Dermis blood vessel endothelial cell (primary cell): ENCODE data around the gene SNX6. TPM values are rescaled to one million over a fixed set of nuclear protein-coding genes. Genes with fewer than 3 reads are reported as not detected.
"Not testable (repeated sequence)": the region's sequence is repeated elsewhere in the genome, so short reads cannot be mapped to it uniquely, and the experiment has no call there.

Experiments
- DNase-seq: peaks from one replicate; pipeline ENCODE4 v3.0.0; 2010
- total RNA-seq: library from RNA; depleted of rRNA; stranded (reverse); fragments of >200 nt; gene quantifications from 2 replicates; pipeline ENCODE4 v1.2.3, GENCODE V29; 2014

Gene SNX6
- total RNA-seq, 1 donor from 2014 or later = 178 TPM

GRCh38 chr14:34562037-34562775 is 67.7 kb downstream of the SNX6 start:
- DNase-seq = not testable (repeated sequence)

GRCh38 chr14:34556498-34556829 is 73.5 kb downstream of the SNX6 start:
- not testable (repeated sequence) for DNase-seq

- DNase-seq = not testable (repeated sequence)
These were observed 74.1 kb downstream of the SNX6 start for GRCh38 chr14:34555583-34556497.

- no peak for DNase-seq
These were observed 75.3 kb downstream of the SNX6 start for GRCh38 chr14:34554540-34555250.

- DNase-seq = not testable (repeated sequence)
These were observed 80.5 kb downstream of the SNX6 start for GRCh38 chr14:34549276-34549966.

GRCh38 chr14:34548472-34548981 is 81.4 kb downstream of the SNX6 start:
- DNase-seq = no peak

GRCh38 chr14:34547136-34547520 is 82.8 kb downstream of the SNX6 start:
- DNase-seq = not testable (repeated sequence)

- DNase-seq = not testable (repeated sequence)
These were observed 83.4 kb downstream of the SNX6 start for GRCh38 chr14:34546272-34547135.

- not testable (repeated sequence) for DNase-seq
These were observed 89.5 kb downstream of the SNX6 start for GRCh38 chr14:34540181-34541059.

- DNase-seq = peak; percentile 98
These were observed 90.4 kb downstream of the SNX6 start, which contains the start of gene EAPP for GRCh38 chr14:34539407-34540180. Gene EAPP, minus strand, starts transcription at chr14:34539701. Its CDS starts 73 bp downstream, at chr14:34539628.

GRCh38 chr14:34538871-34539406 is 91.0 kb downstream of the SNX6 start:
- no peak for DNase-seq

GRCh38 chr14:34538096-34538495 is 91.9 kb downstream of the SNX6 start:
- DNase-seq = not testable (repeated sequence)

GRCh38 chr14:34537677-34538009 is 92.3 kb downstream of the SNX6 start:
- no peak for DNase-seq

GRCh38 chr14:34536951-34537676 is 92.8 kb downstream of the SNX6 start:
- no peak for DNase-seq

GRCh38 chr14:34527591-34527990 is 102.4 kb downstream of the SNX6 start:
- no peak for DNase-seq

GRCh38 chr14:34524216-34524615 is 105.7 kb downstream of the SNX6 start:
- DNase-seq = not testable (repeated sequence)

- peak; percentile 28 for DNase-seq
These were observed 107.5 kb downstream of the SNX6 start for GRCh38 chr14:34522496-34522895.

GRCh38 chr14:34521071-34521470 is 108.9 kb downstream of the SNX6 start:
- DNase-seq = not testable (repeated sequence)
